ENCODE measurements around the gene OLFML1.

GRCh38 chr11:7559398-7560283 lies 74.3 kb downstream of the OLFML1 start:
- TF ChIP-seq CTCF (IDR thresholded peaks at IDR 0.05) = no peak
- TF ChIP-seq POLR2A (IDR thresholded peaks at IDR 0.05) = no peak

All from heart left ventricle (tissue), 13 donors.